CD14-positive monocyte (primary cell): ENCODE measurements around the gene NMBR. TPM values are rescaled to one million over a fixed set of nuclear protein-coding genes. Genes with fewer than 3 reads are reported as not detected.

Source experiments
- DNase-seq, 3 donors: peaks; one replicate each; pipeline ENCODE4 v3.0.0-alpha.2; 2011 to 2022
- H2AFZ ChIP-seq: 2 replicates; pipeline ENCODE4 v1.6.0; 2012; ENCODE audit warnings: mild to moderate bottlenecking, low read depth, low read length, inconsistent platforms; ENCODE audit not compliant: insufficient read depth, poor library complexity, severe bottlenecking
- H3K27ac ChIP-seq, 2 donors: 1 replicate in 1 of 2; 2 replicates in 1 of 2; pipeline ENCODE4 v1.5.1; 2012 to 2013; ENCODE audit warnings: low read length in 2 of 2, control low read depth in 1 of 2, inconsistent platforms in 1 of 2, low read depth in 1 of 2, mild to moderate bottlenecking in 1 of 2
- H3K27me3 ChIP-seq, 2 donors: one replicate each; pipeline versions ENCODE4 v1.6.0 to v1.6.1; 2011 to 2013; ENCODE audit warnings: low read length in 2 of 2; ENCODE audit not compliant: control insufficient read depth in 2 of 2, insufficient read depth in 2 of 2
- H3K36me3 ChIP-seq, 2 donors: replicated peaks in 1 of 2; 1 replicate in 1 of 2; 2 replicates in 1 of 2; pipeline versions ENCODE4 v1.5.1 to v1.6.1; 2012 to 2013; ENCODE audit warnings: low read length in 2 of 2, control low read depth in 1 of 2, inconsistent platforms in 1 of 2, mild to moderate bottlenecking in 1 of 2; ENCODE audit not compliant: insufficient read depth in 2 of 2, control insufficient read depth in 1 of 2
- H3K4me1 ChIP-seq, 2 donors: 1 replicate in 1 of 2; 2 replicates in 1 of 2; pipeline versions ENCODE4 v1.5.1 to v1.6.1; 2012 to 2013; ENCODE audit warnings: low read length in 2 of 2, control low read depth in 1 of 2, inconsistent platforms in 1 of 2, mild to moderate bottlenecking in 1 of 2, moderate library complexity in 1 of 2; ENCODE audit not compliant: insufficient read depth in 2 of 2, control insufficient read depth in 1 of 2
- H3K4me2 ChIP-seq: replicated peaks from 2 replicates; pipeline ENCODE3; 2012; ENCODE audit warnings: low read length, moderate library complexity, mild to moderate bottlenecking; ENCODE audit not compliant: poor library complexity, severe bottlenecking; ENCODE audit errors: extremely low read depth
- H3K4me3 ChIP-seq, 3 experiments: fragments of 200-600 bp in 1 of 3; sonication (generic) in 1 of 3; replicated peaks in 1 of 3; 1 replicate in 2 of 3; 2 replicates in 1 of 3; pipeline ENCODE4 v1.5.1; 2011 to 2013; ENCODE audit warnings: low read length in 3 of 3, mild to moderate bottlenecking in 3 of 3, control low read depth in 2 of 3, low read depth in 2 of 3, inconsistent platforms in 1 of 3, moderate library complexity in 1 of 3
- H3K79me2 ChIP-seq: 2 replicates; pipeline ENCODE4 v1.6.0; 2012; ENCODE audit warnings: mild to moderate bottlenecking, control low read depth, inconsistent platforms, low read length, moderate library complexity; ENCODE audit not compliant: insufficient read depth
- H3K9ac ChIP-seq: 2 replicates; pipeline ENCODE4 v1.6.0; 2017; ENCODE audit warnings: low read length, mild to moderate bottlenecking; ENCODE audit not compliant: insufficient read depth, poor library complexity, severe bottlenecking
- H3K9me3 ChIP-seq, 2 donors: replicated peaks in 1 of 2; 1 replicate in 1 of 2; 2 replicates in 1 of 2; pipeline versions ENCODE4 v1.5.1 to v1.6.1; 2012 to 2013; ENCODE audit warnings: low read length in 2 of 2, control low read depth in 1 of 2; ENCODE audit not compliant: control insufficient read depth in 1 of 2, insufficient read depth in 1 of 2
- H4K20me1 ChIP-seq: 2 replicates; pipeline ENCODE4 v1.6.0; 2012; ENCODE audit warnings: mild to moderate bottlenecking, low read length, control low read depth, moderate library complexity; ENCODE audit not compliant: insufficient read depth
- H3K27ac Mint-ChIP-seq, 7 donors: one replicate each; pipeline ENCODE4 v1.8.0; 2020; ENCODE audit warnings: mild to moderate bottlenecking in 7 of 7, mixed read lengths in 7 of 7, moderate library complexity in 6 of 7, inconsistent platforms in 2 of 7
- H3K27me3 Mint-ChIP-seq, 3 donors: one replicate each; pipeline ENCODE4 v1.8.0; 2021 to 2022; ENCODE audit warnings: low read depth in 3 of 3, mild to moderate bottlenecking in 3 of 3, mixed read lengths in 3 of 3, moderate library complexity in 3 of 3, inconsistent platforms in 1 of 3
- H3K36me3 Mint-ChIP-seq, 2 donors: one replicate each; pipeline ENCODE4 v1.8.0; 2020; ENCODE audit warnings: mixed read lengths in 2 of 2, inconsistent platforms in 1 of 2, mild to moderate bottlenecking in 1 of 2
- H3K4me1 Mint-ChIP-seq: one replicate; pipeline ENCODE4 v1.8.0; 2020; ENCODE audit warnings: mild to moderate bottlenecking, mixed read lengths
- H3K4me3 Mint-ChIP-seq, 2 donors: one replicate each; pipeline ENCODE4 v1.8.0; 2020; ENCODE audit warnings: mild to moderate bottlenecking in 2 of 2, mixed read lengths in 2 of 2, moderate library complexity in 1 of 2
- H3K9me3 Mint-ChIP-seq, 7 donors: one replicate each; pipeline ENCODE4 v1.8.0; 2020 to 2022; ENCODE audit warnings: mixed read lengths in 7 of 7, mild to moderate bottlenecking in 6 of 7, moderate library complexity in 6 of 7, inconsistent platforms in 2 of 7
- CTCF ChIP-seq: fragments of 200-600 bp; IDR thresholded peaks from one replicate; pipeline ENCODE4 v1.8.0; 2022; ENCODE audit warnings: antibody characterized with exemption, mild to moderate bottlenecking
- WGBS: methylation state at CpG from one replicate; pipeline ENCODE4 v1.1.5; 2013; ENCODE audit warnings: missing lambda C conversion rate; ENCODE audit not compliant: insufficient coverage; 5-methylcytosine and 5-hydroxymethylcytosine counted together
- intact Hi-C, 2 donors: fragments of 100-400 bp; cut with micrococcal nuclease; formaldehyde crosslinking; loops; one replicate each; pipeline versions ENCODE4 v1.15.0 to v1.15.1; 2023
- polyA plus RNA-seq, 3 donors: library from polyadenylated mRNA; depleted of rRNA in 1 of 3; unstranded in 2 of 3; stranded (reverse) in 1 of 3; fragments of 300-500 nt in 2 of 3; fragments of >200 nt in 1 of 3; fragmentation: Illumina TruSeq in 2 of 3; gene quantifications; 1 replicate in 2 of 3; 2 replicates in 1 of 3; pipeline ENCODE4 v1.2.3, GENCODE V29; 2012 to 2021

NMBR gene
- polyA plus RNA-seq, 3 donors: not detected

GRCh38 chr6:142058551-142059290 is 88.2 kb downstream of the NMBR start:
- H3K79me2 ChIP-seq: no peaks in the 10 kb centered on the region
- Mint-ChIP-seq H3K27ac (no peak overlapping the region), H3K9me3 (peaks cover 0 to 4% (median 0%) of the 10 kb centered on the region in 7 donors), H3K36me3 (no peaks in the 10 kb centered on the region), H3K4me3 (no peak overlapping the region), H3K4me1 (no peaks in the 10 kb centered on the region), H3K27me3 (no peaks in the 10 kb centered on the region)
- no peak for TF ChIP-seq CTCF
- H3K9me3 ChIP-seq: no peaks in the 10 kb centered on the region
- H3K4me1 ChIP-seq: no peaks in the 10 kb centered on the region
- H3K27me3 ChIP-seq: no peaks in the 10 kb centered on the region
- H3K4me3 ChIP-seq: no peak overlapping the region
- no peak overlapping the region for H3K4me2 ChIP-seq
- no peak overlapping the region for H3K27ac ChIP-seq
- H2AFZ ChIP-seq: no peak overlapping the region
- intact Hi-C loops: no loop called here
- no peaks in the 10 kb centered on the region for H3K36me3 ChIP-seq
- WGBS: no CpG with 5 or more reads among the region's 3 CpGs
- no peaks in the 10 kb centered on the region for H4K20me1 ChIP-seq
- DNase-seq: no peak
- H3K9ac ChIP-seq: no peak overlapping the region

- Histone ChIP-seq H3K9me3 (no peaks in the 10 kb centered on the region), H3K27me3 (no peaks in the 10 kb centered on the region), H3K4me1 (no peaks in the 10 kb centered on the region), H3K79me2 (no peaks in the 10 kb centered on the region), H3K9ac (no peak overlapping the region), H2AFZ (no peak overlapping the region), H4K20me1 (no peaks in the 10 kb centered on the region), H3K4me2 (no peak overlapping the region), H3K4me3 (no peak overlapping the region), H3K27ac (no peak overlapping the region), H3K36me3 (no peaks in the 10 kb centered on the region)
- Mint-ChIP-seq H3K4me1 (no peaks in the 10 kb centered on the region), H3K36me3 (no peaks in the 10 kb centered on the region), H3K27ac (no peak overlapping the region), H3K27me3 (no peaks in the 10 kb centered on the region), H3K9me3 (peaks cover 0 to 9% (median 6%) of the 10 kb centered on the region in 7 donors), H3K4me3 (no peak overlapping the region)
- WGBS: 100% methylated on average over 1 of the region's 3 CpGs
- DNase-seq: no peak
- no peak for TF ChIP-seq CTCF
- intact Hi-C loops: no loop called here
Observed at GRCh38 chr6:142055219-142055618, 91.7 kb downstream of the NMBR start.
